LNCAP (cell line): Measurements from ENCODE around the gene EXD3.

Source experiments
- CTCF ChIP-seq: fragments of 450-650 bp; IDR thresholded peaks from 2 replicates; pipeline ENCODE4 v1.5.1; 2017; ENCODE audit warnings: mild to moderate bottlenecking

EXD3 gene

GRCh38 chr9:137393176-137394150 is 29.5 kb downstream of the EXD3 start:
- TF ChIP-seq CTCF, result no peak

- no peak for TF ChIP-seq CTCF
Measured at GRCh38 chr9:137392232-137393007, 30.5 kb downstream of the EXD3 start.

- TF ChIP-seq CTCF, result no peak
Measured at GRCh38 chr9:137391411-137391754, 31.6 kb downstream of the EXD3 start.

GRCh38 chr9:137390553-137391410 is 32.2 kb downstream of the EXD3 start:
- TF ChIP-seq CTCF, result no peak

GRCh38 chr9:137389428-137389746 is 33.6 kb downstream of the EXD3 start:
- no peak for TF ChIP-seq CTCF

- no peak for TF ChIP-seq CTCF
Measured at GRCh38 chr9:137388589-137389427, 34.2 kb downstream of the EXD3 start.
